HCT116 (cell line): ENCODE data around the gene BRPF3.

Experiments
- EZH2 ChIP-seq: fragments of 200-600 bp; sonication (generic); IDR thresholded peaks from 2 replicates; pipeline ENCODE4 v1.6.1; 2017; ENCODE audit warnings: antibody characterized with exemption, mixed run types
- EZH2phosphoT487 ChIP-seq: fragments of 200-600 bp; IDR thresholded peaks from 2 replicates; pipeline ENCODE4 v1.6.1; 2018; ENCODE audit warnings: antibody characterized with exemption, borderline replicate concordance
- POLR2A ChIP-seq: IDR thresholded peaks from 2 replicates; pipeline ENCODE4 v1.7.0; 2011; ENCODE audit warnings: borderline replicate concordance; ENCODE audit not compliant: insufficient read depth, insufficient read length; ENCODE audit errors: extremely low read depth
- POLR2AphosphoS5 ChIP-seq: IDR thresholded peaks from 2 replicates; pipeline ENCODE4 v1.6.1; 2011; ENCODE audit warnings: mild to moderate bottlenecking, low read depth, low read length, moderate library complexity
- RAD21 ChIP-seq: IDR thresholded peaks from 2 replicates; pipeline ENCODE4 v1.6.1; 2012; ENCODE audit warnings: low read depth, mild to moderate bottlenecking
- SP1 ChIP-seq: IDR thresholded peaks from 2 replicates; pipeline ENCODE4 v1.6.1; 2012; ENCODE audit warnings: low read depth
- YY1 ChIP-seq: IDR thresholded peaks from 2 replicates; pipeline ENCODE4 v1.6.1; 2011; ENCODE audit warnings: low read length, low read depth, moderate library complexity, mild to moderate bottlenecking; ENCODE audit not compliant: insufficient replicate concordance; ENCODE audit errors: extremely low read depth
- TF ChIP-seq, protein P1 (sequence below), 3 experiments: fragments of 200-600 bp in 1 of 3; sonication (generic) in 1 of 3; IDR thresholded peaks in 2 of 3; conservative IDR thresholded peaks in 1 of 3; 2 replicates each; pipeline ENCODE4 v1.5.1; 2012 to 2017; ENCODE audit warnings: low read depth in 2 of 3, low read length in 2 of 3, antibody characterized with exemption in 1 of 3, borderline replicate concordance in 1 of 3, control low read depth in 1 of 3, mild to moderate bottlenecking in 1 of 3, mixed read lengths in 1 of 3, mixed run types in 1 of 3, moderate library complexity in 1 of 3; ENCODE audit not compliant: insufficient read depth in 1 of 3
- TF ChIP-seq, protein P2 (sequence below): IDR thresholded peaks from 2 replicates; pipeline ENCODE4 v1.6.1; 2012

DNA sequence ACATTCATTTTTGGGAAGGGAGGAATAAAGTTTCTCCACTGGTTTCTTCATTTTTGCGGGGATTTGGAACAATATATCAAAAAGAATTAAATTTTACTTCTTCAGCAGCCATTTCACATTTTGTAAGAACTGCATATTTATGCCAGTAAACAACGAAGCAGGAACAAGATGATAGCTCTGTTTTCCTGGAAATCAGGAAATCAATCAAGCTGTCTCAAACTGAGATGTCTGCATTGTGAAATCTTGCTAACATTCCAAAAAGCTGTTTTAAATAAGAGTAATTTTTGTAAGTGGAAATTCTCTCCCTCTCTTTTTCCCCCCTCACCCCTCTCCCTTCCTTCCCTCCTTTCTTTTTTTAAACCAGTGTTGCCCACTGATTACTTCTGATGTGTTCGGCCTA is 46.3 kb upstream of the BRPF3 start:
- TF ChIP-seq, protein P1, sequence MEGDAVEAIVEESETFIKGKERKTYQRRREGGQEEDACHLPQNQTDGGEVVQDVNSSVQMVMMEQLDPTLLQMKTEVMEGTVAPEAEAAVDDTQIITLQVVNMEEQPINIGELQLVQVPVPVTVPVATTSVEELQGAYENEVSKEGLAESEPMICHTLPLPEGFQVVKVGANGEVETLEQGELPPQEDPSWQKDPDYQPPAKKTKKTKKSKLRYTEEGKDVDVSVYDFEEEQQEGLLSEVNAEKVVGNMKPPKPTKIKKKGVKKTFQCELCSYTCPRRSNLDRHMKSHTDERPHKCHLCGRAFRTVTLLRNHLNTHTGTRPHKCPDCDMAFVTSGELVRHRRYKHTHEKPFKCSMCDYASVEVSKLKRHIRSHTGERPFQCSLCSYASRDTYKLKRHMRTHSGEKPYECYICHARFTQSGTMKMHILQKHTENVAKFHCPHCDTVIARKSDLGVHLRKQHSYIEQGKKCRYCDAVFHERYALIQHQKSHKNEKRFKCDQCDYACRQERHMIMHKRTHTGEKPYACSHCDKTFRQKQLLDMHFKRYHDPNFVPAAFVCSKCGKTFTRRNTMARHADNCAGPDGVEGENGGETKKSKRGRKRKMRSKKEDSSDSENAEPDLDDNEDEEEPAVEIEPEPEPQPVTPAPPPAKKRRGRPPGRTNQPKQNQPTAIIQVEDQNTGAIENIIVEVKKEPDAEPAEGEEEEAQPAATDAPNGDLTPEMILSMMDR (IDR thresholded peaks at IDR 0.05 in 2 of 3, conservative IDR thresholded peaks at IDR 0.05 in 1 of 3; ENCODE audit: borderline replicate concordance in 1 of 3, insufficient read depth in 1 of 3, low read depth in 2 of 3, low read length in 2 of 3): no peak
- no peak for TF ChIP-seq SP1
- no peak for TF ChIP-seq POLR2AphosphoS5
- no peak for TF ChIP-seq RAD21
- no peak for TF ChIP-seq EZH2phosphoT487
- TF ChIP-seq EZH2: no peak
- no peak for TF ChIP-seq YY1
- TF ChIP-seq, protein P2, sequence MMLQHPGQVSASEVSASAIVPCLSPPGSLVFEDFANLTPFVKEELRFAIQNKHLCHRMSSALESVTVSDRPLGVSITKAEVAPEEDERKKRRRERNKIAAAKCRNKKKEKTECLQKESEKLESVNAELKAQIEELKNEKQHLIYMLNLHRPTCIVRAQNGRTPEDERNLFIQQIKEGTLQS: no peak
- no peak for TF ChIP-seq POLR2A
